Activated CD4-positive, alpha-beta T cell treated with anti-CD3 and anti-CD28 coated beads, Interleukin-2, amount 50 U/mL, for 24 hours (primary cell): ENCODE data around the gene RAD50.

ENCODE experiments used
- DNase-seq, 2 donors: peaks; one replicate each; pipeline ENCODE4 v3.0.0-alpha.2; 2020; ENCODE audit warnings: low read depth in 1 of 2, low spot score in 1 of 2

The RAD50 gene

DNA sequence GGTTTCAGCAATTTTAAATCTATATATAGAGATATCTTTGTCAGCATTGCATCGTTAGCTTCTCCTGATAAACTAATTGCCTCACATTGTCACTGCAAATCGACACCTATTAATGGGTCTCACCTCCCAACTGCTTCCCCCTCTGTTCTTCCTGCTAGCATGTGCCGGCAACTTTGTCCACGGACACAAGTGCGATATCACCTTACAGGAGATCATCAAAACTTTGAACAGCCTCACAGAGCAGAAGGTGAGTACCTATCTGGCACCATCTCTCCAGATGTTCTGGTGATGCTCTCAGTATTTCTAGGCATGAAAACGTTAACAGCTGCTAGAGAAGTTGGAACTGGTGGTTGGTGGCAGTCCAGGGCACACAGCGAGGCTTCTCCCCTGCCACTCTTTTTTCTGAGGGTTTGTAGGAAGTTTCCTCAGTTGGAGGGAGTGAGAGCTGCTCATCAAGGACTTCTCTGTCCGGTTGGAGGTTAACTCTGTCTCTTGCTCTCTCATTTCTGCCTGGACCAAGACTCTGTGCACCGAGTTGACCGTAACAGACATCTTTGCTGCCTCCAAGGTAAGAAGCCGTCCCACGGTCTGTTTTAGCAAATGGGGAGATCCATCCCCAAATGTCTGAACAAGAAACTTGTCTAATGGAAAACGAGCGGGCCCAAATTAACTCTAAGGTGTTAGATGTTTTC, 117.3 kb downstream of the RAD50 start, which contains the start of gene IL4:
Gene IL4 (plus strand): TSS at position 51 of the 692 bp plus-strand sequence. CDS start 62 bp downstream, at position 113.
- no peak for DNase-seq

DNA sequence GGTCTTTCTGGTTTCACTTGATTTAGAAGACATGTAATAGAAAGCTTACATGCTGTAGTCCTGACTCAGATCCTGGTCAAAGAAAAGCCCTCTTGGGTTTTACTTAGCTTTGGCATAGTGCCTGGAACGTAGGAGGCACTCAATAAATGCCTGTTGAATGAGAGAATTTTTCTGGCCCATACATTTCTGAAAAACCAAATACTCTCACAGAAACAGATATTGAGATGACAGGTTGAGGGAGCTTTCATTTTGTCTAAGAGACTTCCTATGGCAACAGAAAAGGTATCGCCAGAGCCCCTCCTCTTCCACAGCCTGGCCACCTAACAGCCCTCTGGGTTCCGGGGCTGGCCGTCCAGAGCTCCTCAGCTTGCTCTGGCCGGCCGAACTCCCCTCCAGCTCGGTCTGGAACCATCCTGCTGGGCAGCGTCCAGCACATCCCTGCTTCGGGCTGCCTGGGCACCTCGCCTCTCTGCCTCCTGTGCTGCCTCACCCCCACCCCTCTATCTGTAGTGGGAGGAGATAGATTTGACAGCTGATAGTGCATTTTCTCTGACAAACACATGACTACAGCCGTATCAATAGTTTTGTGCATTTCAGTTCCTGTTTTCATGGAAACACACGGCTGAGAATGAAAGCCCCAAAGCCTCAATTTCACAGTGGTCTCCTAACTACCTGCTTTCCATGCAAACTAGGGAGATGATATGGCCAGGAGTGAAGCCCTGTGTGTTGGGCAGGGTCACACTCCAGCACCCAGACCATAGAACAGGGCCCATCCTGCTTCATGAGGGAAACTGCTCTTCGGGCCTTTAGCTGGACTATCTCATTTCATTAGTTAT, 118.1 kb downstream of the RAD50 start:
- no peak for DNase-seq

DNA sequence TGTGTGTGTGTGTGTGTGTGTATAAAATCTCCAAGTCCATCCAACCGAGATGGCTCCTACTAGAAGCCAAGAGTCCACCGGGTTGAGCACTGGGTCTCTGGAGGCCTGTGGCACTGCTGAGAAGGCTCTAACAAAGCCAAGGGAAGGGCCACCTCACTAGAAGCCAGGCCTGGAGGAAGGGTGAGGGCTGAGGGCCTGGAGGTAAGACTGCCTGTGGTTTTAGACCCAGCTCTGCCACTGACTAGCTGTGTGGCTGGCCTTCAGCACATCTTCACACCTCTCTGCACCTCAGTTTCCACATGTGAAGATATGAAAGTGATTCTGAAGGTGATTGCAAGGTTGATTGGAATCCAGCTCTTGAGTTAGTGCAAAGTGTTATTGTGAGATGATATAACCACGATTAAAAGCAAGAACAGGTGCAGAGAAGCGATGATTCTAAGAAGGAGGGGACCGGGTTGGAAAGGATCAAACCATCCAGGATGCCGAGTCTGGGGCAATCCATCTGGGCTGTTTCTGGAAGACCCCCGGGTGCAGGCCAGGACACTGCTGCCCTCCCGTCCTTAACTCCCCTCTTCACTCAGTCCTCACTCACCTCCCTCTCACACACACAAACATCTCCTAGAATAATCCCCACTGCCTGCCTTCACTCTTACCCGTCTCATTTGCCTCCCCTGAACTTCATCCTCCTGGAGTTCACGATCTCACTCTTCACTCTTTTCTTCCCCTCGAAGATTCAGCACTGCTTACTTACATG, 119.3 kb downstream of the RAD50 start:
- no peak for DNase-seq

DNA sequence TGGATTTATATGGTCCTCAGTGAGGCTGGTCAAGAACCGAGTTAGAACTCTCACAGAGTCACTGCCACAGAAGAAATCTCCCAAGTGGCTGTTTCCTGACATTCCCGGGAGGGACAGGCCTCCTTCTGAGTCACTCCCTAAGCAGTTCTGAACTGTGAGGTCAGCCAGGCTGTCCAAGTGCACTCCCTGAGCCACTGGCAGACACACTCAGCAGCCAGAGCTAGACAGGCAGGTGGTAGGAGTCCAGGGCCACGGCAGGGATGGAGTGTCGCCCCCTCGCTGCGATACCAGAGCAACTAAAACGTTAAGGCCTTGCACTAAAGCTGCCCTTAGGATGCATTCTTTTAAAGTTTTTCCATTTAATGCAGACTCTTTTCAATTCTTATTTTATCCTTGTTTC, 120.4 kb downstream of the RAD50 start:
- no peak for DNase-seq

DNA sequence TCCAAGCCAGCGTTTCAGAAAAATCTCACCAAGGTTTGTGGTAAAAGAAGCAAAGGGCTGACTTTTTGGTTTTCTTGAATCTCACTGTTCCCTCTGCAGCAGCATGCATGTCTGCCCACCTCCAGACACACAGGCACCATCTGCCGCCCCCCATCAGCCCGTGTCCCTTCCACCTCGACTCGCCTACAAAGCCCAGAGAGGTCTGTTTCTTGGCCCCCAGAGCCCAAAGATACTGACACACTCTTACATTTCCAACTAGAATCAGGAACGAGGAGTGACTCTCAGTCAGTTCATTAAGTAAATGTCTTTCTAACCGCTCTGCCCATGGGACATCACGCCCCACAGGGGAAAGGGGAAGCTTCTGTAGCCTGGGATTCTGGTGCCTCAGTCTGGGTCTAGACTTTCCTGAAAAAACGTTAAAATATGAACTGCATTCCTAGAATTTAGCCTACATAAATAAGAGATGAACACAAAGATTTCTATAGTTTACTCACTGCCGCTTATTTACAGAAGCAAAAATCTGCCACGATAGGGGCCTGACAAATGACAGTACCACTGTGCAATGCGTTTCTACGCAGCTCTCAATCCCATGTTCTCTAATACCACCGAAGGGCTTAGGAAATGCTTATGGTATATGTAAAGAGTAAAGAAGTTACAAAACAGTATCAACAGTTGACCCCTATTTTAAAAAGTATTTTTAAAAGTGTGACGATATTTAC, 121.1 kb downstream of the RAD50 start:
- DNase-seq, result no peak

DNA sequence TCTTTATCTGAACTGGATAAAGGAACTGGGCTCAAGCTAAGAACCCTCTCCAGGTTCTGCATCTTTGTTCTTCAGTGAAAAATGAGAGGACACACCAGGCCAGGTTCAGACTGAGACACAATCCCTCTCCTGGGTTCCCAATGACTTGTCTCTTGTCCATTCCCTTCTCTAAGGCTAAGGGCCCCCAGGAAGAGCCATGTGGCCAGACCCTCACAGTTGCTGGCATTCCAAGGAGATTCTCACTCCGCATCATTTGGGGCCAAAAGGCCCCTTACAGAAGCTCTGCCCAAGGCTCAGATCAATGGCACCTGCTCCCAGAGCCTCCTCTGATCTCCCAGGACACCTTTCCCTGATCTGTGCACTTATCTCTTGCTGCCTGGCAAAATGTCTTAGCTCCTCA, 122.0 kb downstream of the RAD50 start:
- DNase-seq, result no peak

DNA sequence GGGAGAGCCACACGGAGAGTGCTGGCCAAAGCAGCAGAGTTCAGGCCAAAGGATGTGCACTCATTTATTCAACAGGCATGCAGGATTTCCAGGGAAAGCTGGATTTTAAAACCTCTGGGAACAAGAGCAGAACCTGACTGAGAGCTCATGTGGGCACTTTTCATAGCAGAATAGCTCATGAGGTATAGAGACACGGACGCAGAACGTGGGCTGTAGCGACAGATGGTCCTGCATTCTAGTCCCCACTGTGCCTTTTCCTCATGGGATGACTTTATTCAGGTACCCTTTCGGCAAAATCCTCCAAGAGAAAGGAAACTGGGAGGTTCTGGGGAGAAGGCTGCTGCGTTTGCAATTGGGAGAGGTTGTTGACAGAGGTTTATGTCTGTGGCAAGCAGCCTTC, 122.4 kb downstream of the RAD50 start:
- no peak for DNase-seq

DNA sequence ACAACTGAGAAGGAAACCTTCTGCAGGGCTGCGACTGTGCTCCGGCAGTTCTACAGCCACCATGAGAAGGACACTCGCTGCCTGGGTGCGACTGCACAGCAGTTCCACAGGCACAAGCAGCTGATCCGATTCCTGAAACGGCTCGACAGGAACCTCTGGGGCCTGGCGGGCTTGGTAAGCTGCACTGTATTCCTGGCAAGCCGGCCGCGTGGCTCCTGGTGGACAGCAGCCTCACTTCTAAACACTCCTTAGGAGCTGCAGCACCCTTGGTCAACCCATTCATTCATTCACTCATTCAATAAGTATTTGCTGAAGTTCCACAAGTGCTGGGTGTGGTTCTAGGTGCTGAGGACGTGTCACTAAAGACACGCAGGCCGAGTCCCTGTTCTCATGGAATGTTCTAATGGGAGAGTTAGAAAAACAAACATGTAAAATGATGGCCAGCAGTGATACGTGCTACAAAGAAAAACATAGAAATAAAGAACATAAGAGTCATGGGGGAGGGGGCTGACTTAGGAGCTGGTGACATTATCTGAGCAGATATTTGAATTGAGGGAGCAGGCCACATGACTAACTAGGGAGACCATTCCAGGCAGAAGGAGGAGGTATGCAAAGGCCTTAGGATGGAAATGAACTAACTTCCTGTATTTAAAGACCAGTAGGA, 123.1 kb downstream of the RAD50 start:
- DNase-seq, result no peak

DNA sequence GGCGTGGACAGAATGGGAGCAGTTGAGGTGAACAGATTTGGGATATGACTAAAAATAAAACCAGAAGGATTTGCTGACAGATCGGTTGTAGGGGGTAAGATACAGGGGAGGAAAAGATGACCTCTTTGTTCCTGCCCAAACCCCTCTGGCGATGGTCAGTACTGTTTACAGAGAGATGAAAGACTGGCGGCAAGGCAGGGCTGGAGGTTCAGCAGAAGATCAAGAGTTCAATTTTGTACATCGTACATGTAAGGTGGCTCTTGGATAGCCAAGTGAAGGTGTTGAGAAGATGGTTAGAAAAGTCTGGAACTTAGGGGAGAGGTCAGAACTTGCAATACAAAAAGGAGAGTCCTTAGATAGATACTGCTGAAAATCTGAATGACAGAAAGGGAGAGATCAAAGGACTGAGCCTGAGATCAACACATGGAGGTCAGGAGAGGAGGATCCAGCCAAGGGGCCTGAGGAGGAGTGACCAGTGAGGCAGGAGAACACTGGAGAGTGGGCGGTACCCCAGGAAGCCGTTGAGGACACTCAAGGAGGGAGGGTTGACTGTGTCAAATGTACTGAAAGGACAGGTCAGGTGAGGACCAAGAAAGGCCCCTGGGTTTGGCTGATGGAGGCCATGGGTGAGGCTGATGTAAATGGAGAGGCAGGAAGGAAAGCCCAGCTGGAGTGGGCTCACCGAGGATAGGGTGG, 124.2 kb downstream of the RAD50 start:
- DNase-seq, result no peak

DNA sequence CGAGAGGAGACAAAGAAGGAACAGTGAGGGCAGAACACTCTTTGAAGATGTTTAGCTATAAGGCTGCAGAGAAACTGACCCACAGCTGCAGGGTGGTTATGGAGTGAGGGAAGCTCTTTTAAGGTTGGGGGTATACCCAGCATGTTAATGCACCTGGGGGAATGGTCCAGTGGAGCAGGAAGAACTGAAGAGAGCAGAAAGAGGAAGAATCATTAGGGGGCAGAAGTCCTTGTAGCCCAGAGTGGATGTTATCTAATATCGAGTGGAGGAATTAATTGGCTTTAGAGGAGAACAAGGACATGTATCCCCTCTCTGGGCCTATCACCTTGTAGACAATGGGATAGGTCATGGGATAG, 124.7 kb downstream of the RAD50 start:
- DNase-seq, result no peak

DNA sequence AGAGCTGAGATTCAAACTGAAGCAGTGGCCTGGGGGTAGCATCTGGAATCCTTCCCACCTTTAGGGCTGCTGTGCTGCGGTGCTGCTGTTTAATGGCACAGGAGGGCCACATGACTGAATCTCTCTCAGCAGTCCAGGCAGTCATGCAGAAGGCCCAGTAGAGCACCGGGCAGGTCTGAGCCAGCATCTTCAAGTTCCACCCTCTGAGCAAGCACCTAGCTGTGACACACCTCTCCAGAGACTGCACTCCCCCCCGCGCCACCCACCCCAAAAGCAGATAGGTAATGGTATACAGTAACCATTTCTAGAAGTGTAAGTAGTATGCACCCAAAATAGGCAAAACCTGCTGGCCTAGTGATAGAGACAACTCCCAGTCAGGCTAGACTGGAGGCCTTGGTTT, 125.2 kb downstream of the RAD50 start:
- DNase-seq, result no peak

DNA sequence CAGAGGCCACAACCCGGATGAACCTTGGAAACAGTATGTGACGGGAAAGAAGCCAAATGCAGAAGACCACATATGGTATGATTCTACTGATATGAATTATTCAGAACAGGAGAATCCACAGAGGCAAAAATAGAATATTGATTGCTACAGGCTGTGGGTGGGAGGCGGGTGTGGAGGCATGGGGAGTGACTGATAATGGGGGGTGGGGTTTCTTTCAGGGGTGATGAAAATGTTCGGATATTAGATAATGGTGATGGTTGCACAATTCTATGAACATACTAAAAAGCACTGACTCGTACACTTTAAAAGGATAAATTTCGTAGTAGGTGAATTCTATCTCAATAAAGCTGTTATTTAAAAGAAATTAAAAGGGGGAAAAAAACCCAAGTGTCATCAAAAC, 127.7 kb downstream of the RAD50 start:
- no peak for DNase-seq

DNA sequence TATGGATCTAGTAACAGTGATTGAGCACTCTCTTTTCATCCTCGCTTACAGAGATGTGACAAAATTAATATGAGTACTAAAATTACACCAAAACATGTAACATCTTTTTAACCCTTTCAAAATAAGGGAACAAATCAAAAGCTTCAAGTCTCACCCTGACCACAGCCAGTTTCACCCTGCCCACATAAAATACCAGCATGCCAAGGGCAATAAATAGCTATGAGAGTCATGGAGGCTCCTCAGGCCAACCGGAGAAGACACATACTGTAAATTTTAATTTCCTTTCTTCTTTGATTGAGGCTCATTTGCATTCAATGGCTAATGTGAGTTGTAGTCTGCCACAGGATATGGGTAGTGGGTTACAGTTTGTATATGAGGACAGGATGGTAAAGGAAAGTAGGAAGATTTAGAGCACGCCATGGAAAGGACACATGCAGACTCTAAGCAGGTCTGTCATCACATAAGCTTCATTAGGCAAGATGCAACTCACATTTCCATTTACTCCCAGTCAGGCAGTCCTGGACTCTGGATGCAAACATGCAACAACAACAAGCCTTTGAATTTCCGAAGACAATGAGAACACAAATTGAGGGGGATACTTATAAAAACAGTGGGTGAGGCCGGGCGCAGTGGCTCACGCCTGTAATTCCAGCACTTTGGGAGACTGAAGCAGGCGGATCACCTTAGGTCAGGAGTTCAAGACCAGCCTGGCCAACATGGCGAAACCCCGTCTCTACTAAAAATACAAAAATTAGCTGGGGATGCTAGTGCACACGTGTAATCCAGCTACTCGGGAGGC, 128.3 kb downstream of the RAD50 start:
- DNase-seq, result no peak

DNA sequence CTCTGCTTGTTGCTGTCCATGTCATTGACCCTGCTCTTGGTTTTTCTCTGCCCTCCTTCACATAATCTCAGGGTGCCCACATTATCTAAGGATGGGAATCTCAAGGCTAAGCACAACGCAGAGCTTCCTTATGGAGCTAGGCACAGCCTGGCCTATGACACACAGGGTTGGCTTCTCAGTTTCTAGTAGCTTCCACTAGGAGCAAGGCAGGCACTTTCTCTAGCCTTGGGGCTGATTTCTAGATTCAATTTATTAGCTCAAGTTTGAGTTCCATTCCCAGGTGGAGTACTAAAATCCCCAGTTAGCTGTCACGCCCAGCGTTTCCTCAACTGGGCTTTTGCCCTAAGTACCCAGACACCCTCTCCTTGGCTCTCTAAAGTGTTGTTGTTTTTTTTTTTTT, 129.4 kb downstream of the RAD50 start:
- no peak for DNase-seq

DNA sequence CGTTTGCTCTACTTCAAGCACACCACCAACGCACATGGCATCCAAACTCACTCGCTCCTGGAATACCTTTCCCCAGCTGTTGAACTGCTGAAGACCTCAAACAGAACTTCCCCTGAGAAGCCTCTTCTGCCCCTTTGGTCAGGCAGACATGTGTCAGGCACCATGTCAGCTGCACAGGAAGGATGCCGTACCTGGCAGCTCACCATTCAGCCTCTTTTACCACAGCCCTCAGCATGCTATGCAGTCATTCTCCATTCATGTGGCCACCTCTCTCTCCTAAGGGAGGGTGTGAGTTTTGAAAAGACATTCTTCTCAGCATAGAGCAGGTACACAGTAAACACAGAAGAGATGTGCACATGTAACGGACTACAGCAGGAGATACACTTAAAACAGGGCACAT, 131.2 kb downstream of the RAD50 start:
- DNase-seq, result no peak

DNA sequence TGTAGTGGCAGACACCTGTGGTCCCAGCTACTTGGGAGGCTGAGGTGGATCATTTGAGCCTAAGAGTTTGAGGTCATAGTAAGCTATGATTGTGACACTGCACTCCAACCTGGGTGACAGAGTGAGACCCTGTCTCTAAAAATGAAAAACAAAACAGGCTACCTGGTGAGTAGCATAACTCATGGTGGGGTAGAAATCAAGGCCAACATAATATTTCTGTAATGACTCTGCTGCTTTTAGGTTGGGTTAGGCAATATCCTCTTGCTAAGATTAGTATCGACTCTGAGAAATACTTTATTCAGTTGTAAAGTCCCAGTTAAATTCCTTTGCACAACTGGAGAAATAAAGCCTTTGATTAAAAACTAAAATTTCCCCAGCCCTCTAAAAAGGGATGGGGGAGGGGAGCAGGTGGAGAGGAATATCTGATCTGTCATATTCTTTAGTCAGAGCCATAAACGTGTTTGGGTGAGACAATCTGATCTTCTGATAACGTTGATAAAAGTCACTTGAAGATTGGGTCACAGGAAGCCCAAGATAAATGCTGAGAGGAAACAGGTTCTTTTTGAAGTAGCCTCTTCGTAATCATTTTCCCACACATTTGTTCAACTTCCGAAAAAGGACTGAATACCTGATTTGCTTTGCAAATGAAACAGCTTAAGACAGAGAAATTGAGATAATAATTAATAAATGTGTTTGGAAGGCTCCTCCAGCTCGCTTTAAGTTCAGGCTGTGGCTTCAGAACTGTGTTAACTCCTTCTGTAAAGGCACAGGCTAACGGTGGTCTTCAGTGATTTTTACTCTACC, 132.0 kb downstream of the RAD50 start:
- no peak for DNase-seq

DNA sequence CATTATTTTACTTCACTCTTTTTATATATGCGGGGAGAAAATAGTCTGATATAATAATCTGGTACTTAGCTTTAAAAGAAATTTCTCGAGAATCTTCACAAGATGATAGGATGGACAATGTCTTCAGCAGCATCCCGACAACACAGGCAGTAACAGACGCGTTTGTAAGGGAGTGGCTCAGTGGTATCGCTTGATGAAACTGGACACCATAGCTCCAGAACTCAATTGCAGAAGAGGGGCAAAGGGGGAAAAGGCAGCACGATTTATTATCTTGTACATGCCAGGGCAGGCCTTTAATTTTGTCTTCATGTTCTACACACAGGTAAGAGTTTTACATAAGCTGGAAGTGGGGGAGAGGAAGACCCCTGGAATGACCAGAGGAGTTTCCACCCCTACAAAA, 132.7 kb downstream of the RAD50 start:
- no peak for DNase-seq

DNA sequence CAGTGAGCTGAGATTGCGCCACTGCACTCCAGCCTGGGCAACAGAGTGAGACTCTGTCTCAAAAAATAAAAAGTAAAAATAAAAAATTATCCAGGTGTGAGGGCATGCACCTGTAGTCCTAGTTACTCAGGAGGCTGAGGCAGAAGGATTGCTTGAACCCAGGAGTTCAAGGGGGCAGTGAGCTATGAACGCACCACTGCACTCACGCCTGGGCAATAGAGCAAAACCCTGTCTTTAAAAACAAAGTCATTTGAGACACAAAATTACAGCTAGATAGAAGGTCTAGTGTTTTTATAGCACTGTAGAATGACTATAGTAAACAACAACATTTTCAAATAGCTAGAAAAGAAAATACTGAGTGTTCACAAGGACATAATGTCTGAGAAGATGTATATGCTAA, 133.4 kb downstream of the RAD50 start:
- DNase-seq, result no peak
